Measurements from ENCODE around the gene RRP1.
"Not testable (repeated sequence)": the region's sequence is repeated elsewhere in the genome, so short reads cannot be mapped to it uniquely, and the experiment has no call there.

Gene RRP1

GRCh38 chr21:43836616-43837015 lies 47.2 kb downstream of the RRP1 start:
- no peak overlapping the region for H3K27ac ChIP-seq (ENCODE audit: insufficient read depth, low read depth, low read length, poor library complexity, severe bottlenecking)
- WGBS, 2 experiments = 89 to 93% methylated on average over 6 of the region's 6 CpGs
- no peaks in the 10 kb centered on the region for H3K27me3 ChIP-seq (ENCODE audit: control insufficient read depth, insufficient read depth, low read length, poor library complexity, severe bottlenecking)
- no peaks in the 10 kb centered on the region for H3K4me1 ChIP-seq (ENCODE audit: control insufficient read depth, insufficient read depth, low read length)
- no peaks in the 10 kb centered on the region for H3K36me3 ChIP-seq (ENCODE audit: control insufficient read depth, insufficient read depth, low read length)
- H3K9me3 ChIP-seq (ENCODE audit: control insufficient read depth, low read length) = no peaks in the 10 kb centered on the region
- no peak overlapping the region for H3K4me3 ChIP-seq (ENCODE audit: insufficient read depth, low read depth, low read length)

- WGBS, 2 experiments = 92 to 95% methylated on average over 3 of the region's 3 CpGs
- H3K36me3 ChIP-seq (ENCODE audit: control insufficient read depth, insufficient read depth, low read length) = no peaks in the 10 kb centered on the region
- no peaks in the 10 kb centered on the region for H3K4me1 ChIP-seq (ENCODE audit: control insufficient read depth, insufficient read depth, low read length)
- no peaks in the 10 kb centered on the region for H3K27me3 ChIP-seq (ENCODE audit: control insufficient read depth, insufficient read depth, low read length, poor library complexity, severe bottlenecking)
- H3K4me3 ChIP-seq (ENCODE audit: insufficient read depth, low read depth, low read length) = no peak overlapping the region
- no peaks in the 10 kb centered on the region for H3K9me3 ChIP-seq (ENCODE audit: control insufficient read depth, low read length)
- no peak overlapping the region for H3K27ac ChIP-seq (ENCODE audit: insufficient read depth, low read depth, low read length, poor library complexity, severe bottlenecking)
These were observed 50.9 kb downstream of the RRP1 start for GRCh38 chr21:43840259-43840658.

- Histone ChIP-seq H3K9me3 (ENCODE audit: control insufficient read depth, low read length) (no peaks in the 10 kb centered on the region), H3K36me3 (ENCODE audit: control insufficient read depth, insufficient read depth, low read length) (no peaks in the 10 kb centered on the region), H3K4me3 (ENCODE audit: insufficient read depth, low read depth, low read length) (no peak overlapping the region), H3K4me1 (ENCODE audit: control insufficient read depth, insufficient read depth, low read length) (no peaks in the 10 kb centered on the region), H3K27me3 (ENCODE audit: control insufficient read depth, insufficient read depth, low read length, poor library complexity, severe bottlenecking) (no peaks in the 10 kb centered on the region), H3K27ac (ENCODE audit: insufficient read depth, low read depth, low read length, poor library complexity, severe bottlenecking) (no peak overlapping the region)
- 95 to 98% methylated on average over 2 of the region's 2 CpGs for WGBS, 2 experiments
These were observed 53.4 kb downstream of the RRP1 start for GRCh38 chr21:43842742-43843141.

- H3K36me3 ChIP-seq (ENCODE audit: control insufficient read depth, insufficient read depth, low read length); H3K4me1 ChIP-seq (ENCODE audit: control insufficient read depth, insufficient read depth, low read length); H3K27me3 ChIP-seq (ENCODE audit: control insufficient read depth, insufficient read depth, low read length, poor library complexity, severe bottlenecking); H3K4me3 ChIP-seq (ENCODE audit: insufficient read depth, low read depth, low read length); H3K27ac ChIP-seq (ENCODE audit: insufficient read depth, low read depth, low read length, poor library complexity, severe bottlenecking); H3K9me3 ChIP-seq (ENCODE audit: control insufficient read depth, low read length): not testable (repeated sequence)
- WGBS, 2 experiments = 73 to 74% methylated on average over 5 of the region's 5 CpGs
These were observed 55.5 kb downstream of the RRP1 start for GRCh38 chr21:43844906-43845305.

GRCh38 chr21:43845386-43845785 lies 56.0 kb downstream of the RRP1 start:
- H3K36me3 ChIP-seq (ENCODE audit: control insufficient read depth, insufficient read depth, low read length) = no peaks in the 10 kb centered on the region
- no peak overlapping the region for H3K27ac ChIP-seq (ENCODE audit: insufficient read depth, low read depth, low read length, poor library complexity, severe bottlenecking)
- H3K4me3 ChIP-seq (ENCODE audit: insufficient read depth, low read depth, low read length) = no peak overlapping the region
- no peaks in the 10 kb centered on the region for H3K4me1 ChIP-seq (ENCODE audit: control insufficient read depth, insufficient read depth, low read length)
- H3K9me3 ChIP-seq (ENCODE audit: control insufficient read depth, low read length) = no peaks in the 10 kb centered on the region
- H3K27me3 ChIP-seq (ENCODE audit: control insufficient read depth, insufficient read depth, low read length, poor library complexity, severe bottlenecking) = no peaks in the 10 kb centered on the region
- 92 to 95% methylated on average over 13 of the region's 13 CpGs for WGBS, 2 experiments

GRCh38 chr21:43846430-43846829 lies 57.1 kb downstream of the RRP1 start:
- 95% methylated on average over 6 of the region's 6 CpGs for WGBS, 2 experiments
- no peak overlapping the region for H3K4me3 ChIP-seq (ENCODE audit: insufficient read depth, low read depth, low read length)
- H3K27me3 ChIP-seq (ENCODE audit: control insufficient read depth, insufficient read depth, low read length, poor library complexity, severe bottlenecking) = no peaks in the 10 kb centered on the region
- no peaks in the 10 kb centered on the region for H3K36me3 ChIP-seq (ENCODE audit: control insufficient read depth, insufficient read depth, low read length)
- H3K9me3 ChIP-seq (ENCODE audit: control insufficient read depth, low read length) = no peaks in the 10 kb centered on the region
- H3K4me1 ChIP-seq (ENCODE audit: control insufficient read depth, insufficient read depth, low read length) = no peaks in the 10 kb centered on the region
- no peak overlapping the region for H3K27ac ChIP-seq (ENCODE audit: insufficient read depth, low read depth, low read length, poor library complexity, severe bottlenecking)

- no peak overlapping the region for H3K4me3 ChIP-seq (ENCODE audit: insufficient read depth, low read depth, low read length)
- H3K36me3 ChIP-seq (ENCODE audit: control insufficient read depth, insufficient read depth, low read length) = no peaks in the 10 kb centered on the region
- no peak overlapping the region for H3K27ac ChIP-seq (ENCODE audit: insufficient read depth, low read depth, low read length, poor library complexity, severe bottlenecking)
- 95% methylated on average over 14 of the region's 14 CpGs for WGBS, 2 experiments
- no peaks in the 10 kb centered on the region for H3K27me3 ChIP-seq (ENCODE audit: control insufficient read depth, insufficient read depth, low read length, poor library complexity, severe bottlenecking)
- no peaks in the 10 kb centered on the region for H3K4me1 ChIP-seq (ENCODE audit: control insufficient read depth, insufficient read depth, low read length)
- no peaks in the 10 kb centered on the region for H3K9me3 ChIP-seq (ENCODE audit: control insufficient read depth, low read length)
These were observed 57.9 kb downstream of the RRP1 start for GRCh38 chr21:43847301-43847700.

- Histone ChIP-seq H3K27ac (ENCODE audit: insufficient read depth, low read depth, low read length, poor library complexity, severe bottlenecking) (no peak overlapping the region), H3K27me3 (ENCODE audit: control insufficient read depth, insufficient read depth, low read length, poor library complexity, severe bottlenecking) (no peaks in the 10 kb centered on the region), H3K36me3 (ENCODE audit: control insufficient read depth, insufficient read depth, low read length) (no peaks in the 10 kb centered on the region), H3K4me3 (ENCODE audit: insufficient read depth, low read depth, low read length) (no peak overlapping the region), H3K9me3 (ENCODE audit: control insufficient read depth, low read length) (no peaks in the 10 kb centered on the region), H3K4me1 (ENCODE audit: control insufficient read depth, insufficient read depth, low read length) (no peaks in the 10 kb centered on the region)
- WGBS, 2 experiments = 93 to 95% methylated on average over 10 of the region's 10 CpGs
These were observed 59.4 kb downstream of the RRP1 start for GRCh38 chr21:43848771-43849170.

- H3K27me3 ChIP-seq (ENCODE audit: control insufficient read depth, insufficient read depth, low read length, poor library complexity, severe bottlenecking) = no peaks in the 10 kb centered on the region
- H3K4me1 ChIP-seq (ENCODE audit: control insufficient read depth, insufficient read depth, low read length) = no peaks in the 10 kb centered on the region
- WGBS, 2 experiments = 85 to 86% methylated on average over 13 of the region's 13 CpGs
- no peaks in the 10 kb centered on the region for H3K36me3 ChIP-seq (ENCODE audit: control insufficient read depth, insufficient read depth, low read length)
- H3K4me3 ChIP-seq (ENCODE audit: insufficient read depth, low read depth, low read length) = no peak overlapping the region
- no peaks in the 10 kb centered on the region for H3K9me3 ChIP-seq (ENCODE audit: control insufficient read depth, low read length)
- H3K27ac ChIP-seq (ENCODE audit: insufficient read depth, low read depth, low read length, poor library complexity, severe bottlenecking) = no peak overlapping the region
These were observed 60.3 kb downstream of the RRP1 start for GRCh38 chr21:43849532-43850299.

GRCh38 chr21:43850728-43851295 lies 61.4 kb downstream of the RRP1 start:
- H3K27me3 ChIP-seq (ENCODE audit: control insufficient read depth, insufficient read depth, low read length, poor library complexity, severe bottlenecking) = no peaks in the 10 kb centered on the region
- no peaks in the 10 kb centered on the region for H3K36me3 ChIP-seq (ENCODE audit: control insufficient read depth, insufficient read depth, low read length)
- H3K27ac ChIP-seq (ENCODE audit: insufficient read depth, low read depth, low read length, poor library complexity, severe bottlenecking) = no peak overlapping the region
- no peak overlapping the region for H3K4me3 ChIP-seq (ENCODE audit: insufficient read depth, low read depth, low read length)
- 94 to 96% methylated on average over 8 of the region's 8 CpGs for WGBS, 2 experiments
- no peaks in the 10 kb centered on the region for H3K4me1 ChIP-seq (ENCODE audit: control insufficient read depth, insufficient read depth, low read length)
- H3K9me3 ChIP-seq (ENCODE audit: control insufficient read depth, low read length) = no peaks in the 10 kb centered on the region

Data from ectodermal cell (in vitro differentiated cells).